Fibroblast of lung (primary cell): ENCODE measurements around the gene FAM222B.

Experiments
- CTCF ChIP-seq, 2 donors: IDR thresholded peaks in 1 of 2; conservative IDR thresholded peaks in 1 of 2; 1 replicate in 1 of 2; 2 replicates in 1 of 2; pipeline ENCODE4 v1.5.1; 2011 to 2012; ENCODE audit warnings: low read length in 2 of 2, control low read depth in 1 of 2, inconsistent platforms in 1 of 2, low read depth in 1 of 2, mild to moderate bottlenecking in 1 of 2
- EZH2 ChIP-seq: IDR thresholded peaks from 2 replicates; pipeline ENCODE4 v1.5.1; 2012; ENCODE audit warnings: low read length, control low read depth, mild to moderate bottlenecking; ENCODE audit errors: missing control alignments

GRCh38 chr17:28748852-28749515 is 93.6 kb downstream of the FAM222B start:
- TF ChIP-seq CTCF (conservative IDR thresholded peaks at IDR 0.05 in 1 of 2, IDR thresholded peaks at IDR 0.05 in 1 of 2; ENCODE audit: low read depth in 1 of 2, low read length in 2 of 2): no peak
- TF ChIP-seq EZH2: no peak
